GM12892 (cell line): ENCODE results near the gene DHRS7B.
"Not testable (repeated sequence)": the region's sequence is repeated elsewhere in the genome, so short reads cannot be mapped to it uniquely, and the experiment has no call there.

Experiments
- DNase-seq: peaks from one replicate; pipeline ENCODE4 v3.0.0; 2011; ENCODE audit not compliant: insufficient read length
- FAIRE-seq: peaks from 2 replicates; lab custom pipeline; 2011; peaks lifted over from hg19 to GRCh38; lab: Jason Lieb, UNC
- POLR2A ChIP-seq: IDR thresholded peaks from 2 replicates; pipeline ENCODE4 v1.6.1; 2011; ENCODE audit warnings: low read depth, low read length, control low read depth
- POLR2AphosphoS5 ChIP-seq: IDR thresholded peaks from 2 replicates; pipeline ENCODE4 v1.6.1; 2011; ENCODE audit warnings: low read depth, low read length, control low read depth
- TAF1 ChIP-seq: IDR thresholded peaks from 2 replicates; pipeline ENCODE4 v1.6.1; 2011; ENCODE audit warnings: low read depth, mild to moderate bottlenecking, control low read depth, low read length, borderline replicate concordance

Gene DHRS7B

GRCh38 chr17:21094298-21094704 is 32.5 kb upstream of the DHRS7B start:
- no peak for FAIRE-seq
- TF ChIP-seq TAF1, result no peak
- TF ChIP-seq POLR2A, result no peak
- TF ChIP-seq POLR2AphosphoS5, result no peak
- no peak for DNase-seq

- FAIRE-seq (no peak), DNase-seq (no peak)
- no peak for TF ChIP-seq POLR2AphosphoS5
- TF ChIP-seq POLR2A, result no peak
- TF ChIP-seq TAF1, result no peak
Measured at GRCh38 chr17:21095735-21096134, 31.0 kb upstream of the DHRS7B start.

GRCh38 chr17:21096874-21097273 is 29.9 kb upstream of the DHRS7B start:
- no peak for DNase-seq
- TF ChIP-seq TAF1 (no peak), POLR2AphosphoS5 (no peak), POLR2A (no peak)
- FAIRE-seq, result no peak

GRCh38 chr17:21098934-21099689 is 27.7 kb upstream of the DHRS7B start:
- peak; percentile 93 for FAIRE-seq
- TF ChIP-seq POLR2A (0 out of 2 replicates have a peak, but pooled peaks have one; percentile 22), TAF1 (no peak), POLR2AphosphoS5 (no peak)
- peak; percentile 81 for DNase-seq

- FAIRE-seq, result peak; percentile 27
- DNase-seq, result no peak
- no peak for TF ChIP-seq POLR2AphosphoS5
- no peak for TF ChIP-seq TAF1
- TF ChIP-seq POLR2A, result no peak
Measured at GRCh38 chr17:21100636-21101035, 26.1 kb upstream of the DHRS7B start.

GRCh38 chr17:21104608-21105007 is 22.2 kb upstream of the DHRS7B start:
- DNase-seq (no peak), FAIRE-seq (no peak)
- TF ChIP-seq POLR2A (no peak), TAF1 (no peak), POLR2AphosphoS5 (no peak)

GRCh38 chr17:21105064-21105894 is 21.5 kb upstream of the DHRS7B start:
- no peak for FAIRE-seq
- DNase-seq, result no peak
- TF ChIP-seq POLR2AphosphoS5, result no peak
- no peak for TF ChIP-seq TAF1
- TF ChIP-seq POLR2A, result no peak

GRCh38 chr17:21106316-21106715 is 20.4 kb upstream of the DHRS7B start:
- TF ChIP-seq POLR2AphosphoS5 (no peak), TAF1 (no peak), POLR2A (no peak)
- no peak for FAIRE-seq
- no peak for DNase-seq

GRCh38 chr17:21107067-21107650 is 19.6 kb upstream of the DHRS7B start:
- DNase-seq, FAIRE-seq: not testable (repeated sequence)

- TF ChIP-seq POLR2A, result no peak
- TF ChIP-seq TAF1, result no peak
- no peak for TF ChIP-seq POLR2AphosphoS5
- DNase-seq, result no peak
- FAIRE-seq, result no peak
Measured at GRCh38 chr17:21108651-21109050, 18.1 kb upstream of the DHRS7B start.

GRCh38 chr17:21113049-21113690 is 13.6 kb upstream of the DHRS7B start:
- TF ChIP-seq POLR2AphosphoS5, result no peak
- no peak for TF ChIP-seq POLR2A
- no peak for TF ChIP-seq TAF1
- DNase-seq (no peak), FAIRE-seq (no peak)
